HG03521 (cell line): ENCODE measurements around the gene POLR2M.

Experiments
- ATAC-seq: cut with Tn5 transposase; IDR thresholded peaks from one replicate; pipeline ENCODE4 v1.9.1; 2021; ENCODE audit warnings: mild to moderate bottlenecking, moderate library complexity; ENCODE audit not compliant: unreplicated experiment

POLR2M gene

DNA sequence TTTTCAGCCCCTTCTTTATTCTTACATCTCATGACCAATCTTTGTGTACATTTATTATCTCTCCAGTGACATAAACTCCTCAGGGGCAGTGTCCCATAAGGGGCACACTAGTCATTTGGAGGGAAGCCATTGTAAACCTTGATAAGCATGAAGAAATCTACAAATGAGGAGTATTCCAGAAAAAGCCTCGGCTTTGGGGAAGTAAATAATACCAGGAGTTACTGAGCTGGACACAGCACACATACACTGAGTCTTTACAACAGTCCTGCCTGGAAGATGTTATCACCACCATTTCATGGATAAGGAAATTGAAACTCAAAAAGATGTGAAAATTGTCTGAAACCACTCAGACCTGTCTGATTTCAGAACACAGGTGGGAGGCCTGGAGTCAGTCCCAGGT lies 15.4 kb upstream of the POLR2M start:
- no peak for ATAC-seq

DNA sequence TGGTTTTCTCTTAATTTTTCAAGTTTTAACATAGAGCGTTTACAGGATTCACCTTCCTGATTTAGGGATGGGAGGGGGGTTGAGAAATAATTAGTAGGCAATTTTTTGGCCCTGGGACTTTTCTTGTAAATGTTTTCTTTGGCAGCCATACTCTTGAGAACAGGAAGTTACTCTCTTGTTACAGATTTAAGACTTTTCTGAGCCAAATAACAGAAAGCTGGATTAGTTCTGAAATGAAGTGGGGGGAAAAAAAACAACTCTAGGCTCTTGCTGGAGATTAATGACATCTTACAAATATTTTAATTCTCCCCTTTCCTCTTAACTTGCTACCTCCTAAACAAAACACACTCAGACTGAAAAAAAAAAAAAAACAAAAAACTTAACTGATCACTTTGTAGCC lies 13.8 kb upstream of the POLR2M start:
- no peak for ATAC-seq

DNA sequence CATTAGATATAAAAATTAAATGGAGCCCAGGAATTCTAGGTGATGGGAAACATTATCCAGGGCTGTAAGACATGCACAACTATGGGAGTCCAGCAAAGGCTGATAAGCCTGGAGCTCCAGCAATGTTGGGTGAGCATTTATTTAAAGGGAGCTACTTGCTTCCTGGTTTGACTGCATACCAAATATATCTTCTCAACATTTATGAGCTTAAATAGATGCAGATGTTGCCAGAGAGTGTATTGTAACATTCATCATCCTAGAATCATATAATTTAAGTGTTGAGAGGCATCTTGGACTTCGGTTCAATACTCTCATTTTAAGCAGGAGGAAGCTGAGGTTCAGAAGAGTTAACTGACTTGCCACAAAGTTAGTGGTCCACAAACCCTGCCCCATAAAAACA lies 12.2 kb upstream of the POLR2M start:
- ATAC-seq: no peak

DNA sequence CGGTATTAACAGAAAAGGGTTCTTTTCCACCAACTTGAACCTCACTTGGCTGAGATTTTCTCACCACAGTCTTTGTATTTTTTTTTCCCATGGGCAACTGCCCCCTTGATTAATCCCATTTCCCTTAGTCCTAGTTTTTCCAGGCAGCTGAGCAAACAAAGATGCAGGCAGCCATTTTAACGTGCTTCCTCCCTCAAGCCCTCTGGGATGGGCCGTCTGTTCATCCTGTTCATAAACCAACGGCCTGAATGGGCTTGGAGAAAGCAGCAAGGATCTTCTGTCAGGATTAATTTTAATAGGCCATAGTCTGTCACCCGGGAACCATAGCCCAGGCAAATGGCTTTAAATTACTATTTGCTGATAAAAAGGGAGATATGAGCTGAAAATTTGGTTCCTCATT lies 10.4 kb upstream of the POLR2M start:
- no peak for ATAC-seq

DNA sequence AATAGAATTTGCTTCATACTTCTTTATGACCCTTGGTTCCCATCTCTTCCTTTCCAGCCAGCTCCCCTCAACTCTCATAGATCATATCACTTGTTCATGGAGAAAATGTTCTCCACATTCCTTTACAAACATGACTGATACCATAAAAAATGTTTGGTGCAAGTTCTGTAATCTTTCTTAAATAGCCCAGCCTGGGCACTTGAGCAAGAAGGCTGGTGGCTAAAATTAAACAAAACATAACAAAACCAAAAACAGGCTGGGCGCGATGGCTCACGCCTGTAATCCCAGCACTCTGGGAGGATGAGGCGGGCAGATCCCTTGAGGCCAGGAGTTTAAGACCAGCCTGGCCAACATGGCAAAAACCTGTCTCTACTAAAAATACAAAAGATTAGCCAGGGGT lies 8.9 kb upstream of the POLR2M start:
- ATAC-seq: no peak

DNA sequence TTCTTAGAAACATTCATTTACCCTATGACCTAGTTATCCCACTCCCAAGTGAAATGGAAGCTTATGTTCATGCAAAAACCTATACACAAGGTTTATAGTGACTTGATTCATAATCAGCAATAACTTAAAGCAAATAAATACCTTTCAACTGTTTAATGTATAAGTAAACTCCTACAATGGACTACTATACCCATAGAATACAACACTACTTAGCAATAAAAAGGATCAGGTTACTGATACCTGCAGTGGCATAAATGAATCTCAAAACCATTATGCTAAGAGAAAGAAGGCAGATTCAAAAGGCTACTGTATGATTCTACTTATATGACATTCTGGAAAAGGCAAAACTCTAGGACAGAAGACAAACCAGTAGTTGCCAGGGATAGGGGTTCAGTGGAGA lies 8.3 kb upstream of the POLR2M start:
- ATAC-seq: no peak

DNA sequence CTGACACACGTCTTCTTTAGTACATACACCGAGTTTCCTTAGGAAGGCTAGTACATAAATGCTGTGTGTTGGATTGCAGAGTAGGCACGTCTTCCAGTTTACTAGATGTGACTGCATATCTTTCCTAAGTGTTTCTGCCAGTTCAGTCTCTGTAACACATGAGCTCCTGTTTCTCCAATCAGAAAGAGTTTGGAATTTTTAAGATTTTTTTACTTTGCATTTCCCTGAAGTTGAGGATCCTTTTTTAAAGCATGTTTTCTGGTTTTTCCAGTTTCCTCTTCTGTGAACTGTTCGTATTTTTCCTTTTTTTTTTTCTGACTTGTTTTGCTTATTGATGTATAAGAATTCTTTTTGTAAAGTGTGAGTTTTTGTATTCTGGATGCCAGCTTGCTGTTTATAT lies 7.5 kb upstream of the POLR2M start:
- no peak for ATAC-seq

DNA sequence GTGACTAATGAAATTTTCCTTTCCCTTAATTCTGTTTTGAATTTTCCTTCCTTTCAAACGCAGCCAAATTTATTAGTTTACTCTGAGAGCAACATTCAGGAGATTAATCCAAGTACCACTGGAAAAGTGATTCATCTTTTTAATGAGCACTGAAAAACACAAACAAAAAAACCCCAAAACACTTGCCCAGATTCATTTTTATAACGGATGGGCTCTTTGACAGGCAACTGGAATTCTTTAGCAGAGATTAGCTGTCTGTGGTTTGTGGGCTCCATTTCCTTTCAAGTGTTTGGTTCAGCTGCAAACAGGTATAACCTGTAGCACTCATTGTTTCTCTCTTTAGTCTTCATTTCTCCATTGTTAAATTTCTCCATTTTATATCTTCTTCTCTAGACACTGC lies 3.1 kb upstream of the POLR2M start:
- ATAC-seq: no peak

DNA sequence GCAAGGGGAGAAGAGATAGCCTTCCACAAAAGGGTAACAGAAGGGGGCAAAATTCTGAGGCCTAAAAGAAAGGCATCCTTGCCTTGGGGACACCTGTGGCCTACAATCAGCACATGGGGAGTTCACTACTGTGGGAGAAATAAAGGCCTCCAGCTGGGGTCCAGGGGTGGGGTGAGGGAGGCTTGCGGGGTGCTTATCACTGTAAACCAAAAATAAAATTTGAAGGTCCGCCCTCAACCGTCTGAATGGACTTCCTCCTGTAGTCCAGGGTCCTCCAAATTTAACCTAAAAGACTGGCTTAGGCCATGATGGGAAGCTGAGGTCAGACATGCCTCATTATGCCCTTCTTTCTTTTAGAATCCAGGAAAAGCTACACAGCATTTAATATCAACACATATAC lies 2.1 kb upstream of the POLR2M start:
- no peak for ATAC-seq

DNA sequence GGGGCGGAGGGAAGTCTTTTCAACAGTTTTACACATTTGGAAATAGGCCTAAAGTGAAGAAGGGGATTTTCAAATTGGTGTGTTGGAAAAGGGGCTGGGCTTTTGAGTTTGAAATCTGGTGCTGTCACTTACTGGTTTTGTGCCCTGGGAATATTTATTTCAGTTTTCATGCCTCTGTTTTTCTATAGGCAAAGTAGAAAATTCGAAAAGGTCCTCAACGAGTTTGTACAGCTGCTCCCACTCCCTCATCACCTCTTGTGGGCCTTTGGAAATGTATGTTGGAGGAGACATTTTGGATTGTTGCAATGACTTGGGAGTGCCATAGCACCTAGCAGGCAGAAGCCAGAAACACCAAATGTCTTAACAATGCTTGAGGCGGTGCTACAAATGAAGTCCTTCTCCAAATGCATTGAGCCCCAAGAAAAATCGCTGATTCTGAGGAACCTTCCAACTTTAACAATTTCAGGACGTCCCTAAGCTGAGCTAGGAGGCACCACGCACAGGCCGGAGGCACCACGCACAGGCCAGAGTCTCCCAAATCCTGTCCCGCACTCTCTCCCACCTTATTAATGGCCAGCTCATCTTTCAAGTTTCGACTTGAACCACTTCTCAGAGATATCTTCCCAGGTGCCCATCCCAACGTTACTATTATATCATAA lies 639 bp upstream of the POLR2M start:
- ATAC-seq: peak; percentile 6

DNA sequence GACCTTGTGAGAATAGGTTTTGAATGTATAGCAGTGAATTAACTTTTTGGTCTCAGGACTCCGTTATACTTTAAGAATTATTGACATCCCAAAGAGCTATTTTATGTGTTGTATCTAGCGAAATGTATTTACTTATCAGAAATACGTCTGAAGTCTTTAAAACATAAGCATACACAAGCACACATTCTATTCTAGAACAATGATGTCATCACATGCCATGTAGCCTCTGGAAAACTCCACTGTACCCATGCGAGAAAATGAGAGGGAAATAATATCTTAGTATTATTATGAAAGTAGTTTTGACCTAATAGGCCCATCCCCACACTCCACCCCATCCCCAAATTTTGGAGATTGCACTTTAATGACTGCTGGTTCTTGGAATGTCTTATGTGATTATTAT lies 1.5 kb downstream of the POLR2M start:
- ATAC-seq: no peak

DNA sequence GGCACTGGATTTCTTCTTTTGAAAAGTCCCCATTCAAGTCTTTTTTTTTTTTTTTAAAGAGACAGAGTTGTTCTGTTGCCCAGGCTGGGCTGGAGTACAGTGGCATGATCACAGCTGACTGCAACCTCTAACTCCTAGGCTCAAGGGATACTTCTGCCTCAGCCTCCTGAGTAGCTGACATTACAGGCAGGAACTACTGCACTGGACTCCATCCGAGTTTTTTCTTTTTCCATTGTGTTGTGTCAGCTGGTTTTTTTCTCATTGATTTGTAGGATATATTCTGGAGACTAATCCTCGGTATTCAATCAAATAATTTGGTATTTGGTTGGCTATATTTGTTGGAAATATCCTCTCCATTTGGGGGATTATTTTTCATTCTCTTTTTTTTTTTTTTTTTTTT lies 11.8 kb downstream of the POLR2M start:
- ATAC-seq: no peak

DNA sequence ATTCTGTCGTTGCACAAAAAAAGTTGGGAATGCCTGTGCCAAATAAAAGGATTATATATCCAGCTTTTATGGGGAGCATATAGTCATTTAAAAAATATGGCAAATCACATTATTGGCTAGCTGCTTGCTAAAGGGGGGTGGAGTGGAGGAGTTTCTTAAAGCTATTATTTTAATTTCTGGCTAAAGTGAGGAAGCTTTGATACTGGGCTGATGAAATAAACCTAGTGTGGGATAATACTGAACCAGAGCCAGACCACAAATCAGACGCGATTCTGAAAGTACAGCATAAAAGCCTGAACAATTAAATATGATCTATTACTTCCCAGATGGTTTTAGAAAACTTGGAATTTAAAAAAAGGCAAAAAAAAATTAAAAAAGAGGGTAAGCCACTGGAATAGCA lies 14.4 kb downstream of the POLR2M start:
- ATAC-seq: no peak

DNA sequence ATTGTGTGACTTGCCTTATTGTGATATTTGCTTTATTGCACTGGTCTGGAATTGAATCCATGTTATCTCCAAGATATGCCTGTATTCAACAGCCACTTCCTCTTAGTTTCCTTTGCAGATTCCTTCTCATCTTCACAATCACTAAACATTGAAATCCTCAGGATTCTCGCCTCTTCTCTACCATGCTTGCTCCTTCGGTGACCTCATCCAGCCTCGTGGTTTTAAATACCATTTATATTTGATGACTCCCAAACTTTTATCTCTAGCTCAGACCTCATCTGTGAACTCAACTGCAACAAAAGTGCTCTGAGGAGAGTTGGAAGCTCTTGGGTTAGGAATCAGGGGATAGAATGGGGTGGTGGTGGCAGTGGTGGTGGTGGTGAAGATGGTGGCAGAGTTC lies 19.9 kb downstream of the POLR2M start:
- ATAC-seq: no peak

DNA sequence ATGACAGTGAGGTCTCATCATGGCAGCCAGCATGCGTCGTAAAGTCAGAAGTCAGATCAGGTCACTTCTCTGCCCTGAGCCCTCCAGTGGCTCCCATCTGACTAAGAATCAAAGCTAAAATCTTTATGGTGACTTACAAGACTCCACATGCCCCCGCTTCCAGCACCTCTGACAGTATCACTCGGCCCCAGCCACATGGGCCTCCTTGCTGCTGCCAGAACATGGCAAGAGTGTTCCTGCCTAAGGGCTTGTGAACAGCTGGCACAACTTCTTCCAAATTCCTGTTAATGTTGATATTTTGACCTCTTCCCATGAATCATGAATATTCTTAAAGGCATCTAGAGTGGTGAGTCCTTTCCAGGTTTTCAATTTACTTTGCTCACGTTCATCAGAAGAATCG lies 20.5 kb downstream of the POLR2M start:
- no peak for ATAC-seq

DNA sequence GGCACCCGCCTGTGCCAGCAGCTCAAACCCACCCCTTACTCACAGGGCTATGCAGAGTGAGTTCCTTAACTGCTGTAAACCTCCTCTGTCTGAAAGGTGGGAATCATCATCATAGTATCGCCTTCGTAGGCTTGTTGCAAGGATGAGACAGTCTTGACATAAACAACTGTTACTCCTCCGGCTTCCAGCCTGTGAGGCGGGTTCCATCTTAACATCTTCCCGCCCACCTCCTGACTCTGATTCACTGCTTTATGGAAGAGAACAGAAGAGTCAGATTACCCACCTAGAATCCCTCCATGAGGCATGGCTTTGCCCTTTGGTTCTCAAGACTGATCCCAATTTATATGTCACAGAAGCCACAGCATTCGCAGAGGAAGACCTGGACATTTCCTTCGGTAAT lies 21.9 kb downstream of the POLR2M start:
- no peak for ATAC-seq

DNA sequence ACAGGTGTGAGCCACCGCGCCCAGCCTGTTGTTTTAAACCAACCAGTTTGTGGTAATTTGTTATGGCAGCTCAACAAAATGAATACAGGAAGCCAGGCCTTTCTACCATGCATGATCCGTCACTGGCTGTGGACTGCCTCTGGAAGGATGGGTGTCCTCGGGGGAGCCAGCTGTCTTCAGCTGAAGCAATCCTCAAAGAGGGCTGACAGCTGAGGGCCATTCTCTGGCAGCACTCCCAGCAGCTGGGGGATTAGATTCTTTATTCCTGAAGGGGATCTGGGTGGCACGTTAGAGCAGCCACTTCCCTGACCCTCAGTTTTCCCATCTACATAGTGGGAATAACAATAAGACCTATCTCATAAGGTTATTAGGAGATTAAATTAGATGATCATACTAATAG lies 24.4 kb downstream of the POLR2M start:
- no peak for ATAC-seq

DNA sequence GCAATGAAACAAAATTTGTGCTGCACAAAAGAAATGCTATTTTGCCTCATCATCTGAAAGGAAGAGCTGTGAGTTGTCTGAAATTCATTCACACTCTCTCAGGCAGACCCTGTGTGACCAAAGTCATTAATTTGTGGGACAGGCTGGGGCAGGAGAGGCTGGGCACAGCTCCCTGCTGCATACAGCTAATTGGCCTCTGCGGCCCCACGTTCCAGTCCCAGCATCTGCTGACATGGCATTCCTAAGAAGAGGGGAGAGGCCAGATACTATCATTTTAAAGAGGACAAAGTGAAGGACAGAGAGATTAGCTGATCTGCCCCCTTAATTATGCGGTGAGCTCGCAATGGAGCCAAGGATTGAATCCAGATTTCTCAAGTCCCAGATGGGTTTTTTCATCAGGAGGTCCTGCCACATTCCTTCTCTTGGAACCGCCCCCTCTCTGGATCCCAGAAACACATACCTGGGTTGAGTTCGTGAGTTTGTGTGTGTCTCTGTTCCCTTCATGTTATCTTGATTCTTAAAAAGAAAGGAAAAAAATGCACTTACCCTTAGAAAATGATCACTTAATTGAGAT lies 25.1 kb downstream of the POLR2M start:
- no peak for ATAC-seq

DNA sequence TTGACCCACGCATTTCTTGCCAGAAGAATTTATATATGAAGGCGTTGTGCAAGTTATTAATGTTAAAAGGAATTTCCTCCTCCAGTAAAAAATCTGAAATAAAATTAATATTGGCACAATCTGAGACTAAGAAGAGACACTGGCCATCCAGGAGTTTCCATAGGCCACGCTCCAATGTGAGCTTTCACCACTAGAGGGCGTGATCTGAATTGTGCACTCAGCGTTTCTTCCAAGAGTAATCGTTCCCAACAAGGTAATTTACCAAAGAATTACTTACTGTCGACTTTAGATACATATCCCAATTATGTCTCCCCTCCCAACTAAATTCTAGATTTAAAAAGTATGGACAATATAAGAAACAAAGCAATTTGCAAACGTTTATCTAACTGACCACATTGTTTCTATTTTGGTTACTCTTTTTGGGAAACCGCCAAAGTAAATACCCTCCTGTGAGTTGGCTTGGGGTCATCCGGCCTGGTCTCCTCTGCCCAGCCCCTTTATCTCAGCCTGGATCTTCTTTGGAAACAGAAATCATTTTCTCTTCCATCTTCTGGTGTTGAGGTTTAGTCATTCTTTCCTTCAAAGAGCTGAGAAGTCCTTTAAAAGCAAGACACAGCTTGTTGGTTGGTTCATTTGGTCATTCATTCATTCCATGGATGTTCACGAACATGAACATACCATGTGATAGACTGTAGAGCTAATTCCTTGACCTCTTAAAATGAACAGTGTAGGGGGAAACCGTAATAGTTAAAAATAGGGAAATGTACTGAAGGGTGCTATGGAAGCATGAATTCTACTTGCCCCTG lies 26.2 kb downstream of the POLR2M start:
- ATAC-seq: no peak

DNA sequence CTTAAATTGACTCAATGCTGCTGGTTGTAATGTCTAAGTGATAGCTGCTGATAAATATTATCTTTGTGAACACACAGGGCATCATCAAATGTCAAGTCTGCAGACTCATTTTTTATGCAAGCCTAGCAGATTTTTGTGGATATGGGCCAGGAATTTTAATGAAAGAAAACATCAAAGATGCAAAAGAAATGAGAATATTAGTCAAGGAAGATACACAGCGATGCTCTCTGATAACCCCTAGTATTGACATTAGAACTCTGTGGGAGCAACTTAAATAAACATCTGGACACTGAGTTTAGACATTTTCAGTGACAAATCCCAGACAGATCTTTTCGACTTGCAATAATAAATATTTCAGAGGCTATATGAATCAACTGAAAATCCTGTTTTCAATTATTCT lies 28.3 kb downstream of the POLR2M start:
- ATAC-seq: no peak

DNA sequence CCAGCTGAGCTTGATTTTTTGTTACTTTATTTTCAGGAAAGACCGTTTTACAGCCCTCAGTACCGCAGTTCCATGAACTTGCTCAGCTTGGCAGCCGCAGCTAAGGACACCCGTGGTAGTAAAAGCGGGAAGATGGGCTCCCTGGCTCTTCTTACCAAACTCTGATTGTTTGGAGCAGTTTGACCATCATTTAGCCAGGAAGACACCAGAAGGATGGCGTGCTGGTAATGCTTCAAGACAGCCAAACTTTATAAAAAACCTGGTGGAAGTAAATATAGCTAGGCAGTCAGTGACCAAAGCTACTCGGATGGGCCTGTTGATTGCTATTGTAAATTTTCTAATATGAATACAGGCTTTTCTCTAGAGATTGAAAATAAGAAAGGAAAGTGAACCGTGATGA lies 28.9 kb downstream of the POLR2M start:
- ATAC-seq: no peak

DNA sequence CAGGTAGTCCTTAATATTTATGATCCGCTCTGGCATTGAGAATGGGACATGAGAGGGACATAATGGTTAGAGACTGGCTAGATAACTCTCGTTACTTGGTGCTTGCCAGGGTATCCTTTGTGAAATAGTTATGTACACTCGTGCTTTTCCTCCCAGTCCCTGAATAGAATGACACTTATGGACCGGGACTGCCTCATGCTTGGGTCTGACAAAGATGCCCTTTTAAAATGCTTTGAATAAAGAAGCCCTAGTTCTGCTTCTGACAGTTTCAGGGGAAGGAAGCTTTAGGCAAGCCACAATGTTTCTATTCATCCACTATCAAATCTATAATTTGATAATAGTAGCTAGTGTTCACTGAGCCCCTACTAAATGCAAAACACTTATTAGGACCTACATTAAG lies 29.4 kb downstream of the POLR2M start:
- no peak for ATAC-seq
